UCSD-AML1 (cell line): Measurements from ENCODE around the gene BIRC6.

Source experiments
- DNase-seq: peaks from one replicate; lab custom pipeline; 2025; ENCODE audit not compliant: unreplicated experiment; lab: John Stamatoyannopoulos, UW

The BIRC6 gene

DNA sequence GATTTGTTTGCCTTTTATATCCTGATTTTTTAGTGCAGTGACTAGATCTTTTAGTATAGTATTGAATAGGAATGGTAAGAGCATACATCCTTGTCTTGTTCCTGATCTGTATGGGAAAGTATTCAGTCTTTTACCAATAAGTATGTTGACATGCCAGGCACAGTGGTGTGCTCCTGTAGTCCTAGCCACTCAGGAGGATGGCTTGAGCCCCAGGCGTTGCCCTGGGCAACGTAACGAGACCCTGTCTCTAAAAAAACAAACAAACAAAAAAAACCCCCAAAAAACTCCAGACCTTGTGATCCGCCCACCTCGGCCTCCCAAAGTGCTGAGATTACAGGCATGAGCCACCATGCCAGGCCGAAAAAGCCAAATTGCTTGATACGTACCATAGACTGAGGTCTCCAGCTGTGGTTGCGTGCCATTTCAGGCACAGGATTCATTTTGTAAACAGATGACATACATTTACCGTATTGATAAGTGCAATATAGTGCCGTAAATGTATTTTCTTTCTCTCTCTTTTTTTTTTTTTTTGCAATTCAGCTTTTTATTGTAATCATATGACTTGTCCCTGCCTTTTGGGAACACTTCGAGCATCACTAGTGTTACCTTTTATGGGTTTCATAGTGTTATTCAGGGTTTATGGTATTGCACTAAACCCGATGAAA is 18.5 kb downstream of the BIRC6 start:
- DNase-seq = no peak

DNA sequence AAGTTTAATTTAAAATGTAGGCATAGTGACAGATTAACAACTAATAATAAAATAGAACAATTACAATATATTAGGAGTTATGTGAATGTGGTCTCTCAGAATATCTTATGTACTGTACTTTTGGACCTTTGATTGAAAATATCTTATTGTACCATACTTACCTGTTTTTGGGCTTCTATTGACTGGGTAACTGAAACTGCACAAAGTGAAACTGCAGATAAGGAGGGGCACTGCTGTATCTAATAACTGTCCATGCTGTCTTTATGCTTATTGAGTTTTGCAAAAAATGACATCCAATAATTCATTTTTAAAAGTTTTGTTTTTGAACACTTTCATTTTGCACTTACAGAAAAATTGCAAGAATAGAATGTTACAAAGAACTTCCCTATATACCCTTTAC is 19.9 kb downstream of the BIRC6 start:
- no peak for DNase-seq

DNA sequence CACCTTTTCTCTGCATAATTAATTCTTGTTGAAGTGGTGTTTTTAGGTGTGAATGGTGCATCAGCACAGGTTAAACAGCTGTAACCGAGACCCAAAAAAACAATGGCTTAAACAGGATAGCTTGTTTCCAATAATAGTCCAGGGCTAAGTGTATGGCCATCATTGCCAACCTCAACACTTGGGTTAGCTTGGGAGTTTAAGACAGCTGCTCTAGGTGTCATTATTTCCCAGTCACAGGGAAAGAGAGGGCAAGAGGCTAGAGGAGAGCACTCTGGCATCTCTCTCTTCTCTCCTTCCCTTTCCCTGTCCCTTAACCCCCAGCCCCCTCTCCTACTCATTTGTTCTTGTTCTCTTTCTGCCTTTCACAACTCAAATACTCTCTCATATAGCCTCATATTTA is 21.1 kb downstream of the BIRC6 start:
- DNase-seq = no peak

DNA sequence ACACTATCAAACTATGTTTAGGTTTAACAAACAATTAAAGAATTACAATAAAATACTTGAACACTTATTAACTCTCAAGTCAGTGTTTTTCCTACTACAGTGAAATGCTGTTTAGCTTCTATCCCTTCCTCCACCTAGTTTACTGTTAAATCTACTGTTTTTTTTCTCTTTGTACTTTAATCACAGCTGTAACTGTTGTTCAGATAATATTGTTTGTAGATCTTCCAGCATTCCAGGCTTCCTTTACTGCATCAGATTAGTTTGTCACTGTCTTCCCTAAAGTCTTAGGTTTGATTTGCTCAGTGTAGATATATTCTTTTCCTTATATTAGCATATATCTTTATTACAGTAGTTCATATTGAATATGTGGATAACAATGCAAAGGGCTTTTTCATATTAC is 22.5 kb downstream of the BIRC6 start:
- no peak for DNase-seq

DNA sequence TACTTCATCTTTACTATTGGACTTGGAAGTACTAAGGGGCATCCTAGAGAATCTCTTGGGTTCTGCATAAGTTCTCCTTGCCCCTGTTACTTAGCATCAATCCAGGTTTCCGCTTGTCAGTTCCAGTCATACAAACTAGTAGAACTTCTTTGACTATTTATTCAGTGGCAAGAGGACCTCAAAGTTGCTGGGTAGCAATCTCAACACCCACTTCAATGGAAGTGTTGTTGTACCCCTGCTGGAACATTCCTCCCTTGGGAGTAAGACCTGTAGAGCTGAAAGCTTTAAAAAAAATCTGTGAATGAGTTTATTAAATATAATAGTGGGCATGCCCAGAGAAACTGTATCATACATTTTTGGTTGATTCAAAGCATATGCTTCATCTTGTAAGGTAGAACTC is 27.0 kb downstream of the BIRC6 start:
- no peak for DNase-seq

DNA sequence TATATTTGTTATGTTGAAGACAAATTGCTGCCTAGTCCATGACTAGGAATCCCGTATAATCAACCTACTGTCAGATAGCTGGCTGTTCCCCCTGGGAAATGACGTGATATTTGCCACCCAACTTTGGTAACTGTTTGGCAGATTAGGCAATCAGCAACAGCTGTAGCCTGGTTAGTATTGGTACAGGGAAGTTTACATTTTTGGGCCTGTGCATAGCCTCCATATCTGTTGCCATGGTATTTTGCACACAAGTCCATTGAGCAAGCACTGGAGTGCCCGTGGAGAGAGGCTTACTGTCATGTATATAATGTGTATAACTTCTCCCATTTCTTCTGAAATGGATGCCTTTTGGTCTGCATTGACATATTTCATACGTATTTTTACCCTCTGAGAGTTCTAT is 27.7 kb downstream of the BIRC6 start:
- no peak for DNase-seq

DNA sequence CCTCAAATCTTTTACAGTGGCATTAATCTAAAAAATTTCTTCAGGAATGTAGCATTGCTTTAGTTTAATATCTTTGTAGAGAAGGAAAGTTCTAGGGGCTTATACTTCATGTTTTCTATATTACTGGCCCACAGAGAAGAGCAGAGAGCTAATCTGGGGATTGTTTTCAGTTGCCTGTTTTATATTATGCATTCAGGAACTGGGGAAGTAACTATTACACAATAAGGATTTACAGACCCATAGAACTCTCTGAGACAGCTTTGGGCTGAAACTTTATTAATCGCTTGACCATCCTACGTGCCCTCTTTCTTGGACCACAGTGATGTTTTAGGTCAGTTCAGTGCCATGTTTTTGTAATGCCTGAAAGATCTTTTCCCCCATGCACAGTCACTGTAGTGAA is 29.9 kb downstream of the BIRC6 start:
- no peak for DNase-seq

DNA sequence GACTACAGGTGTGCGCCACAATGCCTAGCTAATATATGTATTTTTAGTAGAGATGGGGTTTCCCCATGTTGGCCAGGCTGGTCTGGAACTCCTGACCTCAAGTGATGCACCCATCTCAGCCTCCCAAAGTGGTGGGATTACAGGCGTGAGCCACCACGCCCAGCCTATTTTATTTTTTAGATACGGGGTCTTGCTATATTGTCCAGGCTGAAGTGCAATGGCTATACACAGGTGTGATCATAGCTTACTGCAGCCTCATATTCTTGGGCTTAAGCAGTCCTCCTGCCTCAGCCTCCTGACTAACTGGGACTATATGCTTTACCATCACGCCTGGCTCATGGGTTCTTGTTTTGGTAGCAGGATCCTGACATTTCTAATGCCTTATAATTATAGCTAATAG is 42.4 kb downstream of the BIRC6 start:
- no peak for DNase-seq

DNA sequence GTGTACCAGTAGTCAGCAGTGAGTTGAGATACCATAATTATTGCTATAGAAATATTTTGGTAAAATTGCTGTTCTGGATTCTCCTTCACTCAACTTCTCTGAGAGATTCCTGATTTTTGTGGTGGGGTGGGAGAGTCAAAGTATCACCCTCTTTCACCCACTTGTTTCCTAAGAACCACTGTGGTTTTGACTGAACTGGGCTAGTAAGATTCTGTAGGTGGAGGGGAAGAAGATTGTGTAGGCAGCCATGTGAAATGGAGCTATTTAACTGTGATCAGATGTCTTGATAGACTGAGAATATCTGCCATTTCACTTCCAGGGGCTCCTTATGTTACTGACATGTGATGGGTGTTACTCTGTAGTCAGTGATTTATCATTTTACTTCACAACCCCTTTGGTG is 45.3 kb downstream of the BIRC6 start:
- no peak for DNase-seq

DNA sequence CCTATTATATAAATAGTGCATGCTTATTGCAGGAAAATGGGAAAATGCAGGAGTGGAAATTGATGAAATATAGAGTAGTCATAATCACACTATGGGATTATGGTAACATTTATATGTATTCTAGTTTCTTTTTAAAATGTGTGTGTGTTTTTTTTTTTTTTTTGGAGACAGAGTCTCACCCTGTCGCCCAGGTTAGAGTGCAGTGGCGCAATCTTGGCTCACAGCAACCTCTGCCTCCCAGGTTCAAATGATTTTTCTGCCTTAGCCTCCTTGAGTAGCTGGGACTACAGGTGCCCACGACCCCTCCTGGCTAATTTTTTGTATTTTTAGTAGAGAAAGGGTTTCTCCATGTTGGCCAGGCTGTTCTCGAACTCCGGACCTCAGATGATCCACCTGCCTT is 47.0 kb downstream of the BIRC6 start:
- no peak for DNase-seq

DNA sequence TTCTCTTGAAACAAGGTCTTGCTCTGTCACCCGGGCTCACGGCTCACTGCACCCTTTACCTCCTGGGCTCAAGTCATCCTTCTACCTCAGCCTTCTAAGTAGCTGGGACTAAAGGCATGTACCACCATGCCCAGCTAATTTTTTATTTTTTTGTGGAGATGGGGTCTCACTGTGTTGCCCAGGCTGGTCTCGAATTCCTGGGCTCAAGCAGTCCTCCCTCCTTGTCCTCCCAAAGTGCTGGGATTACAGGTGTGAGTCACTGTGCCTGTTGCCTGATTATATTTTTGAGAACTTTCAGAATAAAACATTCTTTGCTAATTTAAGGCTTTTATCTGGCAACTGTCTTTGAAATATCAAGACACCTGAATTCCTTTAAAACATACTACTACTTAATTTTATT is 47.9 kb downstream of the BIRC6 start:
- no peak for DNase-seq

DNA sequence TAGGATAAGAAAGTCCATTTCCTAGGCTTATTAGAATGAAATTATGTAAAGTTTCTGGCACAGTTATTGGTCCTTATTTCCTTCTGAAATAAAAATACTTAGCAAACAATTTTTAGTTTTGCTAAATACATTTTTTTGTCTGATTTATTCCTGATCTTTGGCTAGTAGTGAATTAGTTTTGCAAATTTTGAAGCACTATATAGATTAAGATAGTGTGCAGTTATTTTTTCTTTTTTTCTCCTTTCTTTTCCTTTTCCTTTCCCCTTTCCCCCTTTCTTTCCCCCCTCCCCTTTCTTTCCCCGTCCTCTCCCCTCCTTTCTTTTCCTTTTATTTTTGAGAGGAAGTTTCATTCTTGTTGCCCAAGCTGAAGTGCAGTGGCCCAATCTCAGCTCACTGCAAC is 59.7 kb downstream of the BIRC6 start:
- no peak for DNase-seq

DNA sequence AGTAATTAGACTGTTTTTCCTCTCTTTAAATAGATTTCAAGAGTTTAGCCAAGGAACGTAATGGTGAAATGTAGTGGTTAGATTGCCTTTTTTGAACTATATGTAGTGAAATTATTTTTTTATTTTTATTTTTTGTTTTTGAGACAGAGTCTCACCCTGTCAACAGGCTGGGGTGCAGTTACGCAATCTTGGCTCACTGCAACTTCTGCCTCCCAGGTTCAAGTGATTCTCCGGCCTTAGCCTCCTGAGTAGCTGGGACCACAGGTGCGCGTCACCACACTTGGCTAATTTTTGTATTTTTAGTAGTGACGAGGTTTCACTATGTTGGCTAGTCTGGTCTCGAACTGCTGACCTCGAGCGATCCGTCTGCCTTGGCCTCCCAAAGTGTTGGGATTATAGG is 60.8 kb downstream of the BIRC6 start:
- no peak for DNase-seq

DNA sequence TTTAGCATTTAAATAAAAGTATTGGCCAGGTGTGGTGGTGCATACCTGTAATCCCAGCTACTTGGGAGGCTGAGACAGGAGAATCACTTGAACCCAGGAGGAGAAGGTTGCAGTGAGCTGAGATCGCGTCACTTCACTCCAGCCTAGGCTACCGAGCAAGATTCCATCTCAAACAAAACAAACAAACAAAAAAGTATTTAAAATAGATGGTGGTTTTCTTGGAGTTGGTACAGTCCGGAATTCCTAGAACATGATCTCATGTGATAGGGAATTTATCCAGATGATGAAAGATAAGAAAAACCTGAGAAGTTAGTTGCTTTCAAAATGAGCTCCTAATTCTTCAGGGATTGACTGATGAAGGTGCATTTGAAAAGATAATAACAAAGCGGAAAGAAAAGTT is 62.0 kb downstream of the BIRC6 start:
- no peak for DNase-seq

DNA sequence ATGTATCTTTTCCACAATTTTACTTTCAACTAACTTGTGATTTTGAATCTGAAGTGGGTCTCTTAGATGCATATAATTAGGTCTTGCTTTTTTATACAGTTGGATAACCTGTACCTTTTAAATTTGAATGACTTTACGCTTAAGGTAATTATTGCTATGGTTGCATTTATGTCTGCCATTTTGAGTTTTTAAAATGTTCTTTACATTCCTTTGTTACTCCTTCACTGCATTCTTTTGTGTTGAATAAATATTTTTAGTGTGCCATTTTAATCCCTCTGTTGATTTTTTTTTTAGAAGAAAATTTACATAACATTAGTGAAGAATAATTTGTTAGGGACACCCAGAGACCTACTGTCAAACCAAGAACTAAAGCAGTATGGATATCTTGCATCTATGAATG is 65.3 kb downstream of the BIRC6 start:
- no peak for DNase-seq

DNA sequence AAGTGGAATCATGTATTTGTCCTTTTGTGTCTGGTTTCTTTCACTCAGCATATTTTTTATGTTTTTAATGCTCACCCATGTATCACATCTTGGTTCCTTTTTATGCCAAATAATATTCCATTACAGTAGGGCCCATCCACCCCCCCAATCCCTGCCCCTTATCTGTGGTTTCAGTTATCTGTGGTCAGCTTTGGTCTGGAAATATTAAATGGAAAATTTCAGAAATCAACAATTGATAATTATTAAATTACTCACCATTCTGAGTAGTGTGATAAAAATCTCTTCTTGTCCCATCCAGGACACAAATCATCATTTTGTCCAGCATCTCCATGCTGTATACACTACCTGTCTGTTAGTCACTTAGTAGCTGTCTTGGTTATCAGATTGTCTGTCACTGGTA is 66.7 kb downstream of the BIRC6 start:
- DNase-seq = no peak

DNA sequence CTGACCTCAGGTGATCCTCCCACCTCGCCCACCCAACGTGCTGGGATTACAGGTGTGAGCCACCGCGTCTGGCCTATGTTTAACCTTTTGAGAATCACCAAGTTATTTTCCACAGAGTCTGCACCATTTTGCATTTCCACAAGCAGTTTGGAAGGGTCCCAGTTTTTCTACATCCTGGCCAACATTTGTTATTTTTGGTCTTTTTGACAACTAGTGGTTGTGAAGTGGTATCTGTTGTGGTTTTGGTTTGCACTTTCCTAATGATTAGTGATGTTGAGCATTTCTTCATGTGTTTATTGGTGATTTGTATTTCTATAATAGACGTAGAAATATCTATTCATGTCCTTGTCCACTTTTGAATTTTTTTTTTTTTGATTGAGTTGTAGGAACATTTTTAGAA is 67.9 kb downstream of the BIRC6 start:
- DNase-seq = no peak

DNA sequence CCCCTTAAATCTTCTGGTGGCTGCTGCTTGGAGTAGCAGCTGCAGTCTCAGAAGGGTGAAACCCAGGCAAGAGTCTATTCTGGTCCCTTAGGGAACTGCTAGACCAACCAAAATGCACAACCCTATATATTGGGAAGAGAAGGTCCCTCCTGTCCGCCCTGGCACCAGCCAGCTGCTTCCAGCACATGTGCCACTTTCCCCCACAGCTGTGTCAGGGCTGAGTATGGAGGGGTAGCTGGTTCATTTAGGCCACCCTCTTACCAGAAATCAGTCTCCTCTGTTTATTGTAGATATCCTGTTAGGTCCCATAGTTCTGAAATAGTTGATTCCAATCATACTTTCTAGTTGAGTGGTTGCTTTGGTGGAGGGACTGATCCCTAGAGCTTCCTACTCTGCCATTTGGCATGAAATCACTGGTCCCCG is 68.9 kb downstream of the BIRC6 start:
- no peak for DNase-seq

DNA sequence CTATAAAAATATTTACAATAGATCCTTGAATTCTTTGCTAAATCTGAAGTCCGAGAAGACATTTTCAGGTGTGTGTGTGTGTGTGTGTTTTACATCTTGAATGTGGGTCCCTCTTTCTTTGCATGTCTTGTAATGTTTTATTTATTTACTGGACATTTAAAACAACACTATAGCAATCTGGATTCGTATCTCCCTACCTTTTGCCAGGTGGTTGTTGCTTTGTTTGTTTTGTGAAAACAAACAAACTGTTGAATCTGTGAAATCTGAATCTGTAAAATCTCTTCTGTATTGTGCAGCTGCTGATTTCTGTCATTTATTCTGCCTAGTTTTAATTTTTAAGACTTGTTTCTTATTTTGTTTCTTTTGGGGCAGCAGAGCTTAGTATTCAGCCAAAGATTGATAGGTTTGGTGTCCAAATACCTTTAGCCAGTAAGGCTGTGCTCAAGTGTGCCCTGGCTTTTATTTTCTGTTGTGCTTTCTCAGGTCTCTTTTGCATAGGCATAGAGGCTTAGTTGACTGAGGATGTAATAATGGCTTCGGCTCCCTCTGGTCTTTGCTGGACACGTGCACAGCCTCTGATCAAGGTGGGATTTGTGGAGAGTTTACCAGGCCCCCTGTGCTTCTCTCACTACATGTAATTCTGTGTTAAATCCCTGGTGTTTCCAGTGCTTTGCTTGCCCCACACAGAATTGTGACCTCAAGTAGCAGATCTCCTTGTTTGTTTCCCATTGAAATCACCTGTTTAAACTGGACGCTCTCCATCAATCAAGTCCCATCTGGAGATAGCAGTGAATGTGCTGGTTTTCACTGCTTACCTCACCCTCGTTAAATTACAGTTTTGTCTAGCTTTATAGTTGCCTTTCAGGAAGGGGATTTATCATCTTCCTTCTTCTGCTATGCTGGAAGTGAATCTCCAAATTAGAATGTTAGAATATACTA is 71.1 kb downstream of the BIRC6 start:
- DNase-seq = no peak

DNA sequence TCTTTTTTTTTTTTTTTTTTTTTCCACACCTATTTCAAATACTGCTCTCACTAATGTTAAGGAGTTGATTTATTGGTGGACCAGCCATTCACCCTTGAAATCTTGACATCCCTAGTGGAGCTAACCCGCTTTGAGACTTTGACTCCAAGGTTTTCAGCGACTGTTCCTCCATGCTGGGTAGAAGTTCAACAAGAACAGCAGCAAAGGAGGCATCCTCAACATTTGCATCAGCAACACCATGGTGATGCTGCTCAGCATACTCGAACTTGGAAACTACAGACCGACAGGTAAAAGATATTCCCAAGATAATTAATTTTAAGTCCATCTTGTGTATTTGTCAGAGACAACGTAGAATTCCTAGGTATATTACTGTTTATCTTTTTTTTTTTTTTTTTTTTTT is 74.0 kb downstream of the BIRC6 start:
- no peak for DNase-seq

DNA sequence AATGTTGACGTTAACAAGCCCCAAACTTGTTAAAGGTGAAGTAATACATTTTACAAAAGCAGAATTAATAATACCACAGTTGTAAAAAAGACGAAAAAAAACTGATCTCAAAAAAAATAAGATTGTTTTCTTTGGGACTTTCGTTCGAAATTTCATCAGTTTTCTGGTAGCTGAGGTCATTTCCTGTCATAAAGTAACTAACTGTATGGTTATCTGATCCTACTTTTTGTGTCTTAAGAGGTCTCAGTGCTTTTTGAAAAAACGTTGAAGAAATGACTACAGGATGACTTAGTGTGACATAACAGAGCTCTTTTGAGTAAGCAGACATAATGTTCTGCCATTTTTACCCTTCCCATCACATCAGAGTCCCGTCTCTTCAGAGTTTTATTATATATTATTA is 79.3 kb downstream of the BIRC6 start:
- DNase-seq = no peak

DNA sequence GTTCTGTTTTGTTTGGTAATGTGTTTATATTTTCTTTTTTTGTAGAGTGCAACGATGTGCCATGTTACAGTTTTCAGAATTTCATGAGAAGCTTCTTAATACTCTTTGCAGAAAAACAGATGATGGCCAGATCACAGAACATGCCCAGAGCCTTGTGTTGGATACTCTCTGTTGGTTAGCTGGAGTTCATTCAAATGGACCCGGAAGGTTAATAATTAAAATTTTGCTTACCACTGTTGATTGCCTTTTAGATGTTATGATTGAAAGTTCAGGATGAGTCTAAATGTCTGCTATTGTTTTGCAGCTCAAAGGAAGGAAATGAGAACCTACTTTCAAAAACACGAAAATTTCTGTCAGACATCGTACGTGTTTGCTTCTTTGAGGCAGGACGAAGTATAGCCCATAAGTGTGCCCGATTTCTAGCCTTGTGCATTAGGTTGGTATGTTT is 85.2 kb downstream of the BIRC6 start:
- no peak for DNase-seq

DNA sequence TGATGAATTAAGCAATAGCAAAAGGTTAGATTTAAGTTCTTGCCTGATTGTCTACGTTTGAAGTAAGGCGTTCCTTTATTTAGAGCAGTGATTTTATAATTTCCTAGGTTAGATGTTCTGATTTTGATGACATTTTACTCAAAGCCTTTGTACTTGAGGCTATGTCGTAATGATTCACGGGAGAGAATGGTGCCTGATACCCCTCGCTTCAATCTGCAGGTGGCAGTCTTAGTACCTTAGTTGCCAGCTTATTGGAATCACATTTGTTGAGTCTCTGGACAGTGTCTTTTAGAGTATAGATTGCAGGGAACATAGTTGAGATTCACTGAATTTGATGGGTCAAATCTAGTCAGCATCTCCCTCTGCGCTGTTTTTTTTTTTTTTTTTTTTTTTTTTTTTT is 89.5 kb downstream of the BIRC6 start:
- DNase-seq = no peak
